ENCODE data around the gene CFAP65.

- TF ChIP-seq CTCF (IDR thresholded peaks at IDR 0.05), result peak; percentile 82 to 98 (median 96)
- TF ChIP-seq POLR2AphosphoS5 (IDR thresholded peaks at IDR 0.05), result peak; percentile 91
- peak; percentile 66 for TF ChIP-seq POLR2A (IDR thresholded peaks at IDR 0.05)
These were observed 45.2 kb downstream of the CFAP65 start for GRCh38 chr2:218995972-218996711.
